SK-N-MC (cell line): ENCODE data around the gene CLTA.
A peak's percentile ranks its signal among the peaks of the same experiment; 100 is the strongest.

ENCODE experiments used
- DNase-seq: peaks from one replicate; pipeline ENCODE4 v3.0.0-alpha.2; 2011; ENCODE audit warnings: low read depth, low spot score
- H3K27ac ChIP-seq: fragments of 200-600 bp; sonication (generic); 2 replicates; pipeline ENCODE4 v1.5.1; 2016; ENCODE audit warnings: mixed run types
- H3K36me3 ChIP-seq: fragments of 200-600 bp; sonication (generic); 2 replicates; pipeline ENCODE4 v1.6.1; 2017; ENCODE audit warnings: antibody characterized with exemption, low read length, mixed read lengths; ENCODE audit not compliant: insufficient read depth
- H3K4me3 ChIP-seq: fragments of 200-600 bp; sonication (generic); 2 replicates; pipeline ENCODE4 v1.5.1; 2016
- H3K9ac ChIP-seq: fragments of 200-600 bp; sonication (generic); 2 replicates; pipeline ENCODE4 v1.8.0; 2017; ENCODE audit warnings: mixed run types, mixed read lengths; ENCODE audit not compliant: insufficient read length
- H3K9me3 ChIP-seq: fragments of 200-600 bp; sonication (generic); 2 replicates; pipeline ENCODE4 v1.6.1; 2017; ENCODE audit warnings: low read depth, mild to moderate bottlenecking, antibody characterized with exemption, low read length, moderate library complexity, mixed read lengths
- EZH2 ChIP-seq: fragments of 200-600 bp; sonication (generic); IDR thresholded peaks from one replicate; pipeline ENCODE4 v1.6.1; 2017; ENCODE audit warnings: antibody characterized with exemption
- FOXP2 ChIP-seq: optimal IDR thresholded peaks from 2 replicates; pipeline ENCODE3; 2011; ENCODE audit warnings: mild to moderate bottlenecking, moderate library complexity; ENCODE audit not compliant: insufficient read depth; ENCODE audit errors: extremely low read length, control extremely low read depth
- POLR2AphosphoS5 ChIP-seq: IDR thresholded peaks from 2 replicates; pipeline ENCODE4 v1.6.1; 2012; ENCODE audit warnings: mild to moderate bottlenecking, low read depth, low read length, borderline replicate concordance

CLTA gene, protein sequence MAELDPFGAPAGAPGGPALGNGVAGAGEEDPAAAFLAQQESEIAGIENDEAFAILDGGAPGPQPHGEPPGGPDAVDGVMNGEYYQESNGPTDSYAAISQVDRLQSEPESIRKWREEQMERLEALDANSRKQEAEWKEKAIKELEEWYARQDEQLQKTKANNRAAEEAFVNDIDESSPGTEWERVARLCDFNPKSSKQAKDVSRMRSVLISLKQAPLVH

DNA sequence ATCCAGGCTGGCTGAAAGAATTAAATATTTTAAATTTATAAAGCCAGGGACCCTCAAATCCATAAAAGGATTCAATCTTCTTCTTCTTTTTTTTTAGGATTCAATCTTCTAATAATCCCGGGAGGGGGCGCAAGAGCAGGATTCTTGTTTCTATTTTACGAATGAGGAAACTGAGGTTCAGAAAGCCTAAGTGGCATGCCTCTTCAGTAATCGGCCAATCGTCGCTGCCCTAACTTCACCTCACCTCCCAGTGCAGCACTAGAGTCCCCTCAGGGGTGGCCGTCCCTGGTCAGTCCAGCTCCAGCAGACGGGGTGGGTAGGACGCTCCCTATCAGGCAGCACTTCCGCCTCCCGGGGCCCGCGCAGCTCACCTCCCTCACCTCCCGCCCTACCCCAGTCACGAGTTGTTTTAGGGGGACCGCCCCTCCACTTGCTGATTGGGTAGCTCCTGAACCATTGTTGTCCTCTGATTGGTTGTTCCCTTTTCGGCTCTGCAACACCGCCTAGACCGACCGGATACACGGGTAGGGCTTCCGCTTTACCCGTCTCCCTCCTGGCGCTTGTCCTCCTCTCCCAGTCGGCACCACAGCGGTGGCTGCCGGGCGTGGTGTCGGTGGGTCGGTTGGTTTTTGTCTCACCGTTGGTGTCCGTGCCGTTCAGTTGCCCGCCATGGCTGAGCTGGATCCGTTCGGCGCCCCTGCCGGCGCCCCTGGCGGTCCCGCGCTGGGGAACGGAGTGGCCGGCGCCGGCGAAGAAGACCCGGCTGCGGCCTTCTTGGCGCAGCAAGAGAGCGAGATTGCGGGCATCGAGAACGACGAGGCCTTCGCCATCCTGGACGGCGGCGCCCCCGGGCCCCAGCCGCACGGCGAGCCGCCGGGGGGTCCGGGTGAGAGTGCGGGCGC, at the start of gene CLTA:
TSS of gene CLTA (plus strand) at position 534 of the 902 bp plus-strand sequence. CDS start at position 670, 136 bp downstream.
- Histone ChIP-seq H3K36me3 (peaks cover 16% of the 10 kb centered on the region), H3K4me3 (peak within 1 kb of the TSS; percentile 98), H3K27ac (peak within 1 kb of the TSS; percentile 82; the same call in 1 of the 2 replicates), H3K9me3 (no peaks in the 10 kb centered on the region), H3K9ac (peak within 1 kb of the TSS; percentile 92)
- peak; percentile 97 for TF ChIP-seq POLR2AphosphoS5
- no peak for TF ChIP-seq FOXP2
- DNase-seq = peak; percentile 90

DNA sequence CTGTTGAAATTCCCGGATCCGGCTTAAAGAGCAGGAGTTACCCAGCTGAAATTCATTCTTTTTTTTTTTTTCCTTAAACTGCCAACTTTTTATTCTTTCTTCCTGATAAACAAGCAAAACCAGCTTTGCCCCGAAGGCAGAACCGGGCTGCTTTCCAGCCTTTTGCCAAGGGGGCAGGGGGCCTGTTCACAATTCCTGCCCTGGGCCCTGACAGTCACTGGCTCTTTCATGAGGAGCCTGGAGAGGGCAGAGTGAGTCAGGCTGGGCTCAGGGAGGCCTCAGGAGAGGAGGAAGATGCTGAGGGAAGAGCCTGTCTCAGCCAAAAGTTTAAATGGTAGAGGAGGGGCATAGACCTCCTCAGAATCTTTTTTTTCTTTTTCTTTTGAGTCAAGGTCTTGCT, 49.4 kb upstream of the CLTA start:
- DNase-seq = no peak

GRCh38 chr9:36141761-36142160, 49.0 kb upstream of the CLTA start:
- Histone ChIP-seq H3K4me3 (no peak overlapping the region), H3K9me3 (no peaks in the 10 kb centered on the region), H3K36me3 (no peaks in the 10 kb centered on the region), H3K9ac (no peak overlapping the region), H3K27ac (no peak overlapping the region)
- TF ChIP-seq POLR2AphosphoS5 (no peak), FOXP2 (no peak), EZH2 (no peak)
- no peak for DNase-seq

More for the DNA sequence above, 49.4 kb upstream of the CLTA start:
- Histone ChIP-seq H3K36me3 (no peaks in the 10 kb centered on the region), H3K4me3 (no peak overlapping the region), H3K9ac (no peak overlapping the region), H3K27ac (no peak overlapping the region), H3K9me3 (no peaks in the 10 kb centered on the region)
- TF ChIP-seq FOXP2 (no peak), POLR2AphosphoS5 (no peak), EZH2 (no peak)

- Histone ChIP-seq H3K9me3 (no peaks in the 10 kb centered on the region), H3K9ac (no peak overlapping the region), H3K36me3 (no peaks in the 10 kb centered on the region), H3K27ac (no peak overlapping the region), H3K4me3 (no peak overlapping the region)
- TF ChIP-seq EZH2 = no peak
- no peak for TF ChIP-seq POLR2AphosphoS5
- TF ChIP-seq FOXP2 = no peak
- no peak for DNase-seq
Observed at GRCh38 chr9:36142510-36143244, 48.0 kb upstream of the CLTA start.

DNA sequence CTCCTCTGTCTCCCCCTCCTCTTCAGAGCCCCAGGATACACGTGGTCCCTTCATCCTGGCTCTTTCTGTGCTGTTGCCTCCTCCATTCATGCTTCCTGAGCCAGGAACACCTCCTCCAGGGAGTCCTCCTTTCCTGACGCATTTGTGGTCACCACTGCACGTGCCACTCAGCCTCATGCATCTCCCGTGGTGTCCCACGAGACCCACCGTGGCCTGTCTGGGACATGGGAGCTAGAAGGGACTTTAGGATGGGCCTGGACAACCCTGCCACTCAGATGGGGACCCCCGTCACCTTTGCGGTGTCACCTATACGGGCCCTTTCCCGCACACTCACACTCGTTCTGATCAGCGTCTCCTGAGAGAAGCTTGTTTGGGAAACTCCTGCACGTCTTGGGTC, 47.5 kb upstream of the CLTA start:
- TF ChIP-seq FOXP2 (no peak), EZH2 (no peak), POLR2AphosphoS5 (no peak)
- Histone ChIP-seq H3K9me3 (no peaks in the 10 kb centered on the region), H3K9ac (no peak overlapping the region), H3K27ac (no peak overlapping the region), H3K4me3 (no peak overlapping the region), H3K36me3 (no peaks in the 10 kb centered on the region)
- DNase-seq = no peak

GRCh38 chr9:36144309-36145232, 46.1 kb upstream of the CLTA start:
- Histone ChIP-seq H3K9ac (no peak overlapping the region), H3K4me3 (no peak overlapping the region), H3K36me3 (no peaks in the 10 kb centered on the region), H3K9me3 (no peaks in the 10 kb centered on the region), H3K27ac (no peak overlapping the region)
- TF ChIP-seq FOXP2 = no peak
- no peak for TF ChIP-seq POLR2AphosphoS5
- TF ChIP-seq EZH2 = no peak
- DNase-seq = no peak

DNA sequence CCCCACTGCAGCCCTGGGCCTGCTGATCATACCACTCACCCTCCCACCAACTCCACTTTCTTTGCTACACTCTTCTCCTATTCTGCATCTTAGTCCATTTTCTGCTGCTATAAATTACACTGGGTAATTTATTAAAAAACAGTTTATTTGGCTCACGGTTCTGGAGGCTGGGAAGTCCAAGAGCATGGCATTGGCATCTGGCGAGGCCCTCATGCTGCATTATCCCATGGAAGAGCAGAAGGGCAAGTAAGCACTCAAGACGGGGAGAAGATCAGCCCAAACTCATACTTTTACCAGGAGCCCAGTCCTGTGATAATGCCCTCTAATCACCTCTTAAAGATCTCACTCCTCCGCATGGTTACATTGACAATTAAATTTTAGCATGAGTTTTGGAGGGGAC, 44.8 kb upstream of the CLTA start:
- Histone ChIP-seq H3K9me3 (no peaks in the 10 kb centered on the region), H3K27ac (no peak overlapping the region), H3K9ac (no peak overlapping the region), H3K4me3 (no peak overlapping the region), H3K36me3 (no peaks in the 10 kb centered on the region)
- TF ChIP-seq EZH2 (no peak), FOXP2 (no peak), POLR2AphosphoS5 (no peak)
- no peak for DNase-seq
